DOHH2 (cell line): ENCODE measurements around the gene MTFP1.
A peak's percentile ranks its signal among the peaks of the same experiment; 100 is the strongest.

ENCODE experiments used
- H3F3A ChIP-seq: fragments of 200-600 bp; sonication (generic), shearing (Covaris generic); 2 replicates; pipeline ENCODE4 v1.6.0; 2016; ENCODE audit warnings: antibody characterized with exemption, mild to moderate bottlenecking; ENCODE audit not compliant: control insufficient read depth, insufficient read depth
- H3K27ac ChIP-seq: fragments of 200-600 bp; sonication (generic); 2 replicates; pipeline ENCODE4 v1.5.1; 2014; ENCODE audit warnings: low read depth, mild to moderate bottlenecking, low read length, moderate library complexity
- H3K27me3 ChIP-seq: fragments of 200-600 bp; sonication (generic); 2 replicates; pipeline ENCODE4 v1.6.1; 2014; ENCODE audit warnings: mild to moderate bottlenecking, low read length, mixed read lengths; ENCODE audit not compliant: control insufficient read depth
- H3K36me3 ChIP-seq: fragments of 200-600 bp; sonication (generic); 2 replicates; pipeline ENCODE4 v1.6.1; 2014; ENCODE audit warnings: mild to moderate bottlenecking, low read length, moderate library complexity, mixed read lengths; ENCODE audit not compliant: control insufficient read depth
- H3K4me1 ChIP-seq: fragments of 200-600 bp; sonication (generic); 2 replicates; pipeline ENCODE4 v1.6.1; 2014; ENCODE audit warnings: mild to moderate bottlenecking, low read length, mixed read lengths; ENCODE audit not compliant: control insufficient read depth
- H3K4me2 ChIP-seq: fragments of 200-600 bp; sonication (generic); 2 replicates; pipeline ENCODE4 v1.6.0; 2014; ENCODE audit warnings: mild to moderate bottlenecking, low read length, moderate library complexity
- H3K4me3 ChIP-seq: fragments of 200-600 bp; sonication (generic); 2 replicates; pipeline ENCODE4 v1.5.1; 2014; ENCODE audit warnings: mild to moderate bottlenecking, low read length, mixed read lengths
- H3K79me2 ChIP-seq: fragments of 200-600 bp; sonication (generic); 2 replicates; pipeline ENCODE4 v1.6.1; 2014; ENCODE audit warnings: mild to moderate bottlenecking, low read length, mixed read lengths; ENCODE audit not compliant: control insufficient read depth
- H3K9me2 ChIP-seq: fragments of 200-600 bp; sonication (generic); replicated peaks from 2 replicates; pipeline ENCODE4 v1.6.1; 2014; ENCODE audit warnings: mild to moderate bottlenecking, low read length, mixed read lengths; ENCODE audit not compliant: control insufficient read depth
- H3K9me3 ChIP-seq: fragments of 200-600 bp; sonication (generic); 2 replicates; pipeline ENCODE4 v1.6.1; 2014; ENCODE audit warnings: antibody characterized with exemption, low read length, mixed read lengths; ENCODE audit not compliant: control insufficient read depth, insufficient read depth
- H4K20me1 ChIP-seq: fragments of 200-600 bp; sonication (generic); 2 replicates; pipeline ENCODE4 v1.6.0; 2014; ENCODE audit warnings: low read depth, mild to moderate bottlenecking, antibody characterized with exemption, low read length, moderate library complexity; ENCODE audit not compliant: control insufficient read depth, insufficient read depth
- EZH2phosphoT487 ChIP-seq: fragments of 200-600 bp; sonication (generic); IDR thresholded peaks from 2 replicates; pipeline ENCODE4 v1.6.1; 2017; ENCODE audit warnings: borderline replicate concordance, mild to moderate bottlenecking, antibody characterized with exemption, low read length, moderate library complexity, mixed read lengths
- TF ChIP-seq, protein P1 (sequence below): fragments of 200-600 bp; sonication (generic); IDR thresholded peaks from one replicate; pipeline ENCODE4 v1.5.1; 2014; ENCODE audit warnings: antibody characterized with exemption, mild to moderate bottlenecking, low read depth, low read length; ENCODE audit not compliant: poor library complexity, severe bottlenecking

MTFP1 gene

DNA sequence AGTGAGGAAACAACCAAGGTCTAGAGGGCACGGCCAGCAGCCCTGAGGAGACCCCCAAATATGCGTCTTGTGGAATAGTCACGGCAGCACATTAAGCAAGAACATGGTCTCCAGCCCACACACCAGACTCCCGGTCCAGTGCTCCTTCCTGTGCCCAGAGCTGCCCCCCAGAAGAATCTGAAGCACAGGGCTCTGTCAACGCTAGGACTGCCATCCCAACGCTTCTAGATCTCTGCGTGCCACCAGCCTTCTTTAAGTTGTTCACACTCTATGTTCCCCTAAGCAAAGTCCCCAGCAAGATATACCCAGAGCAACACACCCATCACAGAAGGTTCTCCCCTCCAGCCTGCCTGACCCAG, 32.3 kb upstream of the MTFP1 start:
- no peaks in the 10 kb centered on the region for H4K20me1 ChIP-seq
- no peaks in the 10 kb centered on the region for H3K36me3 ChIP-seq
- peak overlapping the region; percentile 54 for H3K4me3 ChIP-seq
- H3K27me3 ChIP-seq, result peaks cover 22% of the 10 kb centered on the region
- H3K4me1 ChIP-seq, result peaks cover 45% of the 10 kb centered on the region
- H3K27ac ChIP-seq, result peak overlapping the region; percentile 34; the same call in 1 of the 2 replicates
- TF ChIP-seq, protein P1, sequence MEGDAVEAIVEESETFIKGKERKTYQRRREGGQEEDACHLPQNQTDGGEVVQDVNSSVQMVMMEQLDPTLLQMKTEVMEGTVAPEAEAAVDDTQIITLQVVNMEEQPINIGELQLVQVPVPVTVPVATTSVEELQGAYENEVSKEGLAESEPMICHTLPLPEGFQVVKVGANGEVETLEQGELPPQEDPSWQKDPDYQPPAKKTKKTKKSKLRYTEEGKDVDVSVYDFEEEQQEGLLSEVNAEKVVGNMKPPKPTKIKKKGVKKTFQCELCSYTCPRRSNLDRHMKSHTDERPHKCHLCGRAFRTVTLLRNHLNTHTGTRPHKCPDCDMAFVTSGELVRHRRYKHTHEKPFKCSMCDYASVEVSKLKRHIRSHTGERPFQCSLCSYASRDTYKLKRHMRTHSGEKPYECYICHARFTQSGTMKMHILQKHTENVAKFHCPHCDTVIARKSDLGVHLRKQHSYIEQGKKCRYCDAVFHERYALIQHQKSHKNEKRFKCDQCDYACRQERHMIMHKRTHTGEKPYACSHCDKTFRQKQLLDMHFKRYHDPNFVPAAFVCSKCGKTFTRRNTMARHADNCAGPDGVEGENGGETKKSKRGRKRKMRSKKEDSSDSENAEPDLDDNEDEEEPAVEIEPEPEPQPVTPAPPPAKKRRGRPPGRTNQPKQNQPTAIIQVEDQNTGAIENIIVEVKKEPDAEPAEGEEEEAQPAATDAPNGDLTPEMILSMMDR, result no peak
- TF ChIP-seq EZH2phosphoT487, result no peak
- no peaks in the 10 kb centered on the region for H3F3A ChIP-seq
- no peaks in the 10 kb centered on the region for H3K79me2 ChIP-seq
- no peaks in the 10 kb centered on the region for H3K9me2 ChIP-seq
- peaks cover 6% of the 10 kb centered on the region; the same call in 1 of the 2 replicates for H3K9me3 ChIP-seq
- peak overlapping the region; percentile 70 for H3K4me2 ChIP-seq

DNA sequence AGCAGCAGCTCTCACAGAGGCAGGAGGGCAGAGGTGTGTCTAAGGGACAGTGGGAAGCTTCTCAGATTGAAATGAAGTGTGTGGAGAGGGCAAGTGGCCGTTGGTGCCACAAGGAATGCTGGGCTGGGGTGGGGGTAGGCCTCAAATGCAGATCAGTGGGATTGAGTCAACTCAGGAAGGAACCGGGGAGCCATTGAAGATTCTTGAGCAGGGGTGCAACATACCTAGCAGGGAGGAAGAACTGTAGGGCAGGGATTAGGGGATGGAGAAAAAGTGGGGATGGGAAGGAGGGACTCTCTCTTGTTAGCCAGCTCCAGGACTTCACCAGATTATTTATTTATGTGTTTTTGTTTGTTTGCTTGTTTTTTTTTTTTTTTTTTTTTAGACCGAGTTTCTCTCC, 31.7 kb upstream of the MTFP1 start:
- H3K4me2 ChIP-seq, result no peak overlapping the region
- H3K27ac ChIP-seq, result no peak overlapping the region
- no peaks in the 10 kb centered on the region for H3K79me2 ChIP-seq
- TF ChIP-seq EZH2phosphoT487, result no peak
- no peaks in the 10 kb centered on the region for H3K9me2 ChIP-seq
- no peaks in the 10 kb centered on the region for H4K20me1 ChIP-seq
- H3K4me3 ChIP-seq, result no peak overlapping the region
- peaks cover 45% of the 10 kb centered on the region for H3K4me1 ChIP-seq
- H3K27me3 ChIP-seq, result peaks cover 28% of the 10 kb centered on the region
- H3K36me3 ChIP-seq, result no peaks in the 10 kb centered on the region
- no peaks in the 10 kb centered on the region for H3F3A ChIP-seq
- peaks cover 6% of the 10 kb centered on the region; the same call in 1 of the 2 replicates for H3K9me3 ChIP-seq

DNA sequence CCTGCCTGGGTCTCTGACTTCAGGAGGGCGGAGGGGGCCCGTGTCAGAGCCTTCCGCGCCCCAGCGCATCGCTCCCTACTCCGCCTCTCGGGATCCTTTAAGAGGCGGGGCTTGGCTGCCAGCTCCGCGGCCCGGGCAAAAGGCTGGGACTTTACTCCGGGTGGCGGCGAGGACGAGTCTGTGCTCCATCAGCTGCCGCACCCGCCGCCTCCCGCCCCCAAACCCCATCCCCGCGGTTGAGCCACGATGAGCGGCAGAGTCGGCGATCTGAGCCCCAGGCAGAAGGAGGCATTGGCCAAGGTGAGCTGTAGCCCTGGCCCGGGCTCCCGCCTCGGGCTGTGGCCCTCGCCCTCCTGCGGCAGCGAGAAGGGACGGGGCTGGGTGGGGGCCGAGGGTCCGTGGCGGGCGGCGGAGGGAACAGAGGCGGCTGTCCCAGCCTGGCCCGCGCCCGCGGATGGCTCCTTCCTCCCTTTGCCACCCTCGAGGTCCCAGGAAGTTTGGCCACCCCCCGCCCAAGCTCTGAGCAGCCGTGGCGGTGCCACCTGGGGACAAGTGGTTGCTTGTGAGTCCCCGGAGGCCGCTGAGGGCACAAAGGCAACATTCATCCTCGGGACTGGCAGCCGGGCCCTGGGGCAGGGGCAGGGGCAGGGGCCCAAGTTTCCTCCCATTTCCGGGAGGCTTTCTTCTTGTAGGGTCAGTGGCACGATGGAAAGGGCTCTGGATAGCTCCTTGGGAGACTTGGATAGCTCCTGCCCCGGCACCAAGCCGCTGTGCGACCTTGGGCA, 28.5 kb upstream of the MTFP1 start, which contains the start of gene SEC14L2:
SEC14L2 (plus strand) TSS at position 148 of the 785 bp plus-strand sequence; CDS start at position 247, 99 bp downstream.
- Histone ChIP-seq H3K36me3 (no peaks in the 10 kb centered on the region), H3F3A (no peaks in the 10 kb centered on the region), H3K79me2 (no peaks in the 10 kb centered on the region), H3K4me3 (peak within 1 kb of the TSS; percentile 68), H3K27me3 (peaks cover 29% of the 10 kb centered on the region), H3K9me3 (no peaks in the 10 kb centered on the region), H4K20me1 (no peaks in the 10 kb centered on the region), H3K9me2 (no peaks in the 10 kb centered on the region), H3K27ac (no peak within 1 kb of the TSS), H3K4me1 (peaks cover 32% of the 10 kb centered on the region), H3K4me2 (peak within 1 kb of the TSS; percentile 68)
- TF ChIP-seq, protein P1, result no peak
- peak; percentile 92; the same call in 1 of the 2 replicates for TF ChIP-seq EZH2phosphoT487
